ENCODE measurements around the gene NHERF2.

The NHERF2 gene

GRCh38 chr16:1991135-1991551 lies 35.6 kb upstream of the NHERF2 start:
- peak; percentile 36 for DNase-seq

GRCh38 chr16:1991588-1991947 lies 35.1 kb upstream of the NHERF2 start:
- DNase-seq: no peak

- peak; percentile 97 for DNase-seq
These were observed 34.6 kb upstream of the NHERF2 start for GRCh38 chr16:1991948-1992703.

GRCh38 chr16:1992704-1993317 lies 33.9 kb upstream of the NHERF2 start:
- DNase-seq: no peak

GRCh38 chr16:1993731-1994131 lies 33.0 kb upstream of the NHERF2 start:
- no peak for DNase-seq

GRCh38 chr16:1997494-1998359 lies 29.0 kb upstream of the NHERF2 start:
- no peak for DNase-seq

GRCh38 chr16:1998360-1998835 lies 28.3 kb upstream of the NHERF2 start:
- DNase-seq: no peak

- DNase-seq: no peak
These were observed 27.6 kb upstream of the NHERF2 start for GRCh38 chr16:1998852-1999801.

- DNase-seq: no peak
These were observed 26.7 kb upstream of the NHERF2 start for GRCh38 chr16:1999866-2000514.

GRCh38 chr16:2001035-2001434 lies 25.7 kb upstream of the NHERF2 start:
- no peak for DNase-seq

- no peak for DNase-seq
These were observed 25.0 kb upstream of the NHERF2 start for GRCh38 chr16:2001456-2002355.

- no peak for DNase-seq
These were observed 24.1 kb upstream of the NHERF2 start for GRCh38 chr16:2002406-2003230.

GRCh38 chr16:2003231-2003826 lies 23.4 kb upstream of the NHERF2 start:
- DNase-seq: no peak

- peak; percentile 73 for DNase-seq
These were observed 22.7 kb upstream of the NHERF2 start for GRCh38 chr16:2003827-2004641.

- no peak for DNase-seq
These were observed 21.7 kb upstream of the NHERF2 start for GRCh38 chr16:2004795-2005517.

- DNase-seq: no peak
These were observed 21.1 kb upstream of the NHERF2 start for GRCh38 chr16:2005646-2006045.

GRCh38 chr16:2006317-2006716 lies 20.4 kb upstream of the NHERF2 start:
- DNase-seq: no peak

Measured in activated CD4-positive, alpha-beta T cell treated with anti-CD3 and anti-CD28 coated beads for 1 hour (primary cell).